Muscle of leg (tissue), 11 donors: ENCODE measurements around the gene DNAJC25. TPM values are rescaled to one million over a fixed set of nuclear protein-coding genes. Genes with fewer than 3 reads are reported as not detected.
"Not testable (repeated sequence)": the region's sequence is repeated elsewhere in the genome, so short reads cannot be mapped to it uniquely, and the experiment has no call there.

Source experiments
- DNase-seq: peaks from one replicate; pipeline ENCODE4 v3.0.0; 2013
- H3K27ac ChIP-seq: one replicate; pipeline ENCODE4 v1.5.1; 2013; ENCODE audit warnings: mild to moderate bottlenecking, low read length, control low read depth
- H3K27me3 ChIP-seq: one replicate; pipeline ENCODE4 v1.6.1; 2013; ENCODE audit warnings: low read length; ENCODE audit not compliant: control insufficient read depth, insufficient read depth
- H3K36me3 ChIP-seq: one replicate; pipeline ENCODE4 v1.6.1; 2013; ENCODE audit warnings: low read length; ENCODE audit not compliant: control insufficient read depth, insufficient read depth
- H3K4me1 ChIP-seq: one replicate; pipeline ENCODE4 v1.6.1; 2013; ENCODE audit warnings: low read length; ENCODE audit not compliant: control insufficient read depth, insufficient read depth
- H3K4me3 ChIP-seq: one replicate; pipeline ENCODE4 v1.5.1; 2013; ENCODE audit warnings: low read length, control low read depth
- H3K9me3 ChIP-seq: replicated peaks from 2 replicates; pipeline ENCODE4 v1.6.1; 2013; ENCODE audit warnings: low read depth, low read length; ENCODE audit not compliant: control insufficient read depth
- whole genome bisulfite sequencing: methylation state at CpG from one replicate; pipeline ENCODE4 v1.1.5; 2013; ENCODE audit warnings: missing lambda C conversion rate; ENCODE audit not compliant: insufficient coverage; 5-methylcytosine and 5-hydroxymethylcytosine counted together
- polyA plus RNA-seq, 8 donors: library from polyadenylated mRNA; unstranded; fragments of 120-200 nt; gene quantifications; one replicate each; pipeline versions ENCODE4 v1.2.1 to v1.2.3, GENCODE V29; 2013; ENCODE audit warnings: inconsistent platforms in 1 of 8, low replicate concordance in 1 of 8; ENCODE audit not compliant: insufficient read length in 8 of 8, insufficient read depth in 1 of 8
- total RNA-seq: library from RNA; stranded (reverse); fragments of 120-200 nt; gene quantifications from one replicate; pipeline ENCODE4 v1.2.4, GENCODE V29; 2013

DNAJC25 gene
- total and polyA plus RNA-seq, 9 donors, result 6.9 to 10.1 (median 8.4) TPM

- DNase-seq, result no peak
- 80% methylated on average over 1 of the region's 10 CpGs for WGBS
- no peak overlapping the region for H3K27ac ChIP-seq
Observed at GRCh38 chr9:111601237-111602018, 29.7 kb upstream of the DNAJC25 start.

GRCh38 chr9:111603041-111603440 is 28.1 kb upstream of the DNAJC25 start:
- no peak overlapping the region for H3K4me3 ChIP-seq
- H3K4me1 ChIP-seq, result peaks cover 7% of the 10 kb centered on the region
- no peak for DNase-seq
- H3K36me3 ChIP-seq, result no peaks in the 10 kb centered on the region
- 50% methylated on average over 1 of the region's 4 CpGs for WGBS
- H3K27ac ChIP-seq, result no peak overlapping the region
- no peaks in the 10 kb centered on the region for H3K27me3 ChIP-seq
- H3K9me3 ChIP-seq, result no peaks in the 10 kb centered on the region

More at GRCh38 chr9:111601237-111602018, 29.7 kb upstream of the DNAJC25 start:
- Histone ChIP-seq H3K27me3 (no peaks in the 10 kb centered on the region), H3K36me3 (peaks cover 6% of the 10 kb centered on the region), H3K4me1 (peaks cover 11% of the 10 kb centered on the region), H3K4me3 (no peak overlapping the region), H3K9me3 (no peaks in the 10 kb centered on the region)

GRCh38 chr9:111604054-111604615 is 27.0 kb upstream of the DNAJC25 start:
- Histone ChIP-seq H3K4me3 (no peak overlapping the region), H3K4me1 (peaks cover 5% of the 10 kb centered on the region), H3K9me3 (no peaks in the 10 kb centered on the region), H3K27ac (no peak overlapping the region), H3K27me3 (peaks cover 2% of the 10 kb centered on the region), H3K36me3 (no peaks in the 10 kb centered on the region)
- no peak for DNase-seq
- 58% methylated on average over 4 of the region's 16 CpGs for WGBS

- 86% methylated on average over 3 of the region's 9 CpGs for WGBS
- Histone ChIP-seq H3K9me3 (no peaks in the 10 kb centered on the region), H3K4me1 (peaks cover 1% of the 10 kb centered on the region), H3K36me3 (no peaks in the 10 kb centered on the region), H3K27ac (no peak overlapping the region), H3K27me3 (peaks cover 4% of the 10 kb centered on the region), H3K4me3 (no peak overlapping the region)
- DNase-seq, result no peak
Observed at GRCh38 chr9:111605041-111605559, 26.0 kb upstream of the DNAJC25 start.

- Histone ChIP-seq H3K27me3 (peaks cover 4% of the 10 kb centered on the region), H3K36me3 (no peaks in the 10 kb centered on the region), H3K27ac (no peak overlapping the region), H3K9me3 (no peaks in the 10 kb centered on the region), H3K4me1 (no peaks in the 10 kb centered on the region), H3K4me3 (no peak overlapping the region)
- no peak for DNase-seq
- 41% methylated on average over 3 of the region's 5 CpGs for WGBS
Observed at GRCh38 chr9:111610149-111610548, 21.0 kb upstream of the DNAJC25 start.

GRCh38 chr9:111610845-111611244 is 20.3 kb upstream of the DNAJC25 start:
- Histone ChIP-seq H3K36me3 (no peaks in the 10 kb centered on the region), H3K4me3 (no peak overlapping the region), H3K27me3 (peaks cover 4% of the 10 kb centered on the region), H3K27ac (no peak overlapping the region), H3K9me3 (no peaks in the 10 kb centered on the region), H3K4me1 (peaks cover 1% of the 10 kb centered on the region)
- DNase-seq, result no peak
- 74% methylated on average over 7 of the region's 7 CpGs for WGBS

GRCh38 chr9:111613436-111614040 is 17.6 kb upstream of the DNAJC25 start:
- peaks cover 4% of the 10 kb centered on the region for H3K27me3 ChIP-seq
- H3K9me3 ChIP-seq, result no peaks in the 10 kb centered on the region
- no peak for DNase-seq
- 61% methylated on average over 2 of the region's 4 CpGs for WGBS
- no peak overlapping the region for H3K4me3 ChIP-seq
- peaks cover 2% of the 10 kb centered on the region for H3K4me1 ChIP-seq
- no peak overlapping the region for H3K27ac ChIP-seq
- no peaks in the 10 kb centered on the region for H3K36me3 ChIP-seq

- DNase-seq, result no peak
- H3K36me3 ChIP-seq, result no peaks in the 10 kb centered on the region
- no peak overlapping the region for H3K4me3 ChIP-seq
- H3K9me3 ChIP-seq, result no peaks in the 10 kb centered on the region
- no peak overlapping the region for H3K27ac ChIP-seq
- no CpG with 5 or more reads among the region's 3 CpGs for WGBS
- H3K4me1 ChIP-seq, result peaks cover 2% of the 10 kb centered on the region
- no peaks in the 10 kb centered on the region for H3K27me3 ChIP-seq
Observed at GRCh38 chr9:111615928-111616327, 15.2 kb upstream of the DNAJC25 start.

GRCh38 chr9:111617349-111617748 is 13.8 kb upstream of the DNAJC25 start:
- not testable (repeated sequence) for DNase-seq, H3K9me3 ChIP-seq, H3K27me3 ChIP-seq, H3K4me1 ChIP-seq, H3K36me3 ChIP-seq, H3K4me3 ChIP-seq, H3K27ac ChIP-seq
- WGBS, result 91% methylated on average over 12 of the region's 29 CpGs

GRCh38 chr9:111621895-111622480 is 9.1 kb upstream of the DNAJC25 start:
- no peaks in the 10 kb centered on the region for H3K36me3 ChIP-seq
- H3K4me3 ChIP-seq, result no peak overlapping the region
- WGBS, result no CpG with 5 or more reads among the region's 2 CpGs
- no peak overlapping the region for H3K27ac ChIP-seq
- no peak for DNase-seq
- H3K9me3 ChIP-seq, result no peaks in the 10 kb centered on the region
- H3K4me1 ChIP-seq, result no peaks in the 10 kb centered on the region
- H3K27me3 ChIP-seq, result peaks cover 2% of the 10 kb centered on the region
